Activated CD4-positive, alpha-beta T cell treated with anti-CD3 and anti-CD28 coated beads for 36 hours (primary cell): Measurements from ENCODE around the gene NXN. TPM values are rescaled to one million over a fixed set of nuclear protein-coding genes. Genes with fewer than 3 reads are reported as not detected.

ENCODE experiments used
- ATAC-seq: fragments of 200-7000 bp; cut with Tn5 transposase; one replicate; pipeline ENCODE4 v1.10.0; 2021; ENCODE audit warnings: mild to moderate bottlenecking, moderate library complexity
- CTCF ChIA-PET: fragments of 350-600 bp; sonication (Branson Sonifier 250); formaldehyde crosslinking; loops from one replicate; lab custom pipeline; 2021; ENCODE audit warnings: antibody characterized with exemption; lab: Charles Lee
- POLR2A ChIA-PET: fragments of 350-600 bp; sonication (Branson Sonifier 250); formaldehyde crosslinking; loops from one replicate; lab custom pipeline; 2021; ENCODE audit warnings: antibody characterized with exemption, inconsistent platforms; lab: Charles Lee
- DNase-seq: peaks from one replicate; pipeline ENCODE4 v3.0.0-alpha.2; 2020
- H3K27ac Mint-ChIP-seq: one replicate; pipeline ENCODE4 v1.8.0; 2021; ENCODE audit warnings: mixed read lengths
- H3K27me3 Mint-ChIP-seq: one replicate; pipeline ENCODE4 v1.8.0; 2021; ENCODE audit warnings: mixed read lengths
- H3K36me3 Mint-ChIP-seq: one replicate; pipeline ENCODE4 v1.8.0; 2021; ENCODE audit warnings: low read depth, mixed read lengths
- H3K4me1 Mint-ChIP-seq: one replicate; pipeline ENCODE4 v1.8.0; 2021; ENCODE audit warnings: mixed read lengths
- H3K4me3 Mint-ChIP-seq: one replicate; pipeline ENCODE4 v1.8.0; 2021; ENCODE audit warnings: mild to moderate bottlenecking, moderate library complexity, mixed read lengths
- H3K9me3 Mint-ChIP-seq: one replicate; pipeline ENCODE4 v1.8.0; 2021; ENCODE audit warnings: low read depth, mixed read lengths
- intact Hi-C, 2 experiments: fragments of 100-400 bp; cut with DNase I in 1 of 2; cut with micrococcal nuclease in 1 of 2; formaldehyde crosslinking; loops; one replicate each; pipeline versions ENCODE4 v1.14.2 to v1.15.1; 2022 to 2024; cut with DNase I, micrococcal nuclease
- total RNA-seq, 2 experiments: library from RNA; stranded (reverse); gene quantifications; one replicate each; pipeline ENCODE4 v1.2.3, GENCODE V29; 2021

Gene NXN
- total RNA-seq, 2 experiments from 2014 or later = 0.93 to 1.4 TPM

DNA sequence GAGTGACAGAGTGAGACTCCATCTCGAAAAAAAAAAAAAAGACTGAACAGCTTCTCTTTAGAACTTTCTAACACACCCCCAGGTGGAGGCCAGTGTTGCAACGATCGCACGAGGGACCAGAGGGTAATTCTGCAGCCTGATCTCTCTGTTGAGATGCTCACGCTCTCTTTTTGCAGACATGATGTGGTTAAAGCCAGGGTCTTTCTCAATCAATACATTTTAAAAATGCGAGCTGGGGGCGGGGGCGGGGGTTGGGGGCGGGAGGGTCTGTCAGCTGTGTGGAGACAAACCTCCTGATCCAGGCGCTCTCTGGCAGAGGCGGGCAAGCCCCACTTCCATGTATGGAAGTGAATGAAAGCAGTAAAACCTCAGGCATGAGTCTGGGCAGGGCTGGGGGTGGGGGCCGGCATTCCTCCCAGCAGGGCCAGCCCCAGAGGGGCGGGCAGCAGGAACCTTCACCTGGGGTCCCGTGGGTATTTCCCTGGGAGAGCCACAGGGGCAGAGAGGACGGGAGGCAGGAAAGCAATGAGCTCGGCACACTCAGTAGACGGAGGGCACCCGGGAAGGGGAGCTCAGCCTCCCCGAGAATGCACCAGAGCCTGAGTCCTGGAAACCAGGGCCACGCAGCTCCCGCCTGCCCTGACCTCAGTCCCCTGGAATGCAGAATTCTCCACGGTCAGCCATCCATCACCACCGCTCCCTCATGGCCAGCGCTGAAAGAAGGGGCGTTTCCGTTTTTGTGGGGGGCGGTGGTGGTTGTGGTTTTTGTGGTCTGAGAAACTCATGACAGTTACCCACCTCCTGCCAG lies 28.0 kb downstream of the NXN start:
- no peaks in the 10 kb centered on the region for H3K4me1 Mint-ChIP-seq
- intact Hi-C loops = no loop called here
- H3K4me3 Mint-ChIP-seq = no peak overlapping the region
- H3K27ac Mint-ChIP-seq = no peak overlapping the region
- CTCF ChIA-PET = no interaction called here
- H3K27me3 Mint-ChIP-seq = peaks cover 9% of the 10 kb centered on the region
- no peaks in the 10 kb centered on the region for H3K9me3 Mint-ChIP-seq
- ATAC-seq (no peak), DNase-seq (no peak)
- no peaks in the 10 kb centered on the region for H3K36me3 Mint-ChIP-seq
- POLR2A ChIA-PET = interaction anchor here (0.6 kb wide), 1 partner anchor 98 kb away, joined by 4 read pairs; no protein-coding TSS in a partner anchor

DNA sequence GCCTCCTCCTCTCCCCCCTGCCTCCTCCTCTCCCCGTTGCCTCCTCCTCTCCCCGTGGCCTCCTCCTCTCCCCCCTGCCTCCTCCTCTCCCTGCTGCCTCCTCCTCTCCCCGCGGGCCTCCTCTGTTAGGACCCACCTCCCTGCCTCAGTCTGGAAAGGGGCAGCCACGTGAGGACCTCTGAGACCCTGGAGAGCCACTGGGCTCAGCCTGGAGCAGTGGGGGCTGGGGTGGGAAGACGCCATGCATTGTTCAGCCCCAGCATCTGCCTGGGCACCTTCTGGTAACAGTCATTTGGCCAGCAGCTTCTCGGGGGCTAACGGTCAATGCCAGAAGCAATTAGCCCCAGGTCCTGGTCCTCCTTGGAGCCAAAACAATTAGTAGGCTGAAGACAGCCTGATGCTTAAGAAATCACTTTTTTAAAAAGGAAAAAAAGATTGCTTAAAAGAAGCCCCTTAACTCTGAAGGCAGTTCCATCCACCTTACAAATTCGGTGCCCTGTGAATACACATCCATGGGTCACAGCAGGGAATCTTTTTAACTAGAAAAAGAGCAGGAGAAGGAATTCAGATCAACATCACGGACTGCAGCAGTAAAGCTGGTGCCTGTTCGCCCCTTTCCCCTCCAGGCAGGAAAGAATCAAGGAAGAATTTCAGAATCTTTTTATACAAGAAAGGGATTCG lies 29.8 kb downstream of the NXN start:
- intact Hi-C loops = no loop called here
- ChIA-PET CTCF (no interaction called here), POLR2A (no interaction called here)
- no peak overlapping the region for H3K4me3 Mint-ChIP-seq
- ATAC-seq (no peak), DNase-seq (no peak)
- peaks cover 9% of the 10 kb centered on the region for H3K27me3 Mint-ChIP-seq
- H3K4me1 Mint-ChIP-seq = no peaks in the 10 kb centered on the region
- H3K36me3 Mint-ChIP-seq = no peaks in the 10 kb centered on the region
- H3K9me3 Mint-ChIP-seq = no peaks in the 10 kb centered on the region
- H3K27ac Mint-ChIP-seq = no peak overlapping the region

DNA sequence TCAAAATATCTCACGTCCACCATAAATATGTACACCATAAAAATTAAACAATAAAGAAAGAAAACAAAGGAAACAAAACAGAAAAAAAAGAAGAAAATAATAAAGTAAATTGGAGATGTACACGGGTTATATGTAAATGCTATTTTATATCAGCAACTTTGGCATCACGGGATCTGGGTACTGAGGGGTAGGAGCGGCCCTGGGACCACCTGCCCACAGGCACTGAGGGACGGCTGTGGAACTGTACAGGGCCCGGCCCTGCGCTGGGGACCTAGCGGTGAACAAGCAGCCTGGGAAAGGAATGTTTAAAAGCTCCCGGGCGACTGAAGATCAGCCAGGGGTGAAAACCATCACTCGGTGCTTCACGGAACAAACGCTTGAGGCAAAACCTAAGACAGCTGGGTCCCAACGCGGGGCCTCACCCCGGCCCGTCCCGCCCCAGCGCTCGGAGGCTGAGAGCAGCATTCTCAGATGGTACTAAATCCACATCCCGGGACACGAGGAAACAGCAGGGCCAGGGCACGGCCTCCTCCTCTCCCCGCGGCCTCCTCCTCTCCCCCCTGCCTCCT lies 31.2 kb downstream of the NXN start:
- H3K36me3 Mint-ChIP-seq = no peaks in the 10 kb centered on the region
- no peak for ATAC-seq
- peaks cover 12% of the 10 kb centered on the region for H3K27me3 Mint-ChIP-seq
- no peaks in the 10 kb centered on the region for H3K9me3 Mint-ChIP-seq
- H3K4me3 Mint-ChIP-seq = no peak overlapping the region
- no peaks in the 10 kb centered on the region for H3K4me1 Mint-ChIP-seq
- ChIA-PET CTCF (no interaction called here), POLR2A (no interaction called here)
- intact Hi-C loops = no loop called here
- DNase-seq = no peak
- H3K27ac Mint-ChIP-seq = no peak overlapping the region

GRCh38 chr17:946510-947236 lies 32.9 kb downstream of the NXN start:
- Mint-ChIP-seq H3K9me3 (no peaks in the 10 kb centered on the region), H3K4me1 (no peaks in the 10 kb centered on the region), H3K36me3 (no peaks in the 10 kb centered on the region), H3K27me3 (peaks cover 12% of the 10 kb centered on the region), H3K4me3 (no peak overlapping the region), H3K27ac (no peak overlapping the region)
- POLR2A ChIA-PET = no interaction called here
- intact Hi-C loops = no loop called here
- ATAC-seq (no peak), DNase-seq (no peak)
- CTCF ChIA-PET = interaction anchor here (1.1 kb wide), 1 partner anchor 18 kb away, joined by 3 read pairs; no protein-coding TSS in a partner anchor

GRCh38 chr17:945672-946071 lies 33.9 kb downstream of the NXN start:
- intact Hi-C loops = no loop called here
- DNase-seq (no peak), ATAC-seq (no peak)
- Mint-ChIP-seq H3K4me1 (no peaks in the 10 kb centered on the region), H3K9me3 (no peaks in the 10 kb centered on the region), H3K4me3 (no peak overlapping the region), H3K27ac (no peak overlapping the region), H3K27me3 (peaks cover 10% of the 10 kb centered on the region), H3K36me3 (no peaks in the 10 kb centered on the region)
- POLR2A ChIA-PET = no interaction called here
- CTCF ChIA-PET = interaction anchor here (1.1 kb wide), 1 partner anchor 19 kb away, joined by 3 read pairs; no protein-coding TSS in a partner anchor

- Mint-ChIP-seq H3K27ac (no peak overlapping the region), H3K36me3 (no peaks in the 10 kb centered on the region), H3K27me3 (peaks cover 3% of the 10 kb centered on the region), H3K4me3 (no peak overlapping the region), H3K4me1 (no peaks in the 10 kb centered on the region), H3K9me3 (no peaks in the 10 kb centered on the region)
- DNase-seq = no peak
- POLR2A ChIA-PET = no interaction called here
- CTCF ChIA-PET = no interaction called here
- ATAC-seq = no peak
- intact Hi-C loops = no loop called here
These were observed 35.2 kb downstream of the NXN start for GRCh38 chr17:944266-944826.

DNA sequence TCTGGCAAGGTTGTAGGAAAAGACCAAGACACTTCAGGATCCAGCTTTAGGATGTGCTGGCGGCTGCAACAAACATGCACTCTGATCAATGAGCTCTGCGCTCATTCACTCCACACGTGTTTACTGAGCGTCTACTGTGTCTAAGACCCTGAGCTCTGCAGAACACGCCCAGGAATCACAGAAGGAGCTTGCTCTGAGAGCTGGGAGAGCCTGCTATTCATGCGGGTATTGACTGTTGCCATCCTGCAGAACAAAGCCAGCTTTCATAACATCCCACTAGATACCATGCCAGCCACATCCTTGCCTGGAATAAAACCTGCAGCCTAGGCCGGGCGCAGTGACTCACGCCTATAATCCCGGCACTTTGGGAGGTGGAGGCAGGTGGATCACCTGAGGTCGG lies 44.1 kb downstream of the NXN start:
- H3K27me3 Mint-ChIP-seq = peaks cover 4% of the 10 kb centered on the region
- no peak for ATAC-seq
- H3K27ac Mint-ChIP-seq = no peak overlapping the region
- CTCF ChIA-PET = no interaction called here
- no peaks in the 10 kb centered on the region for H3K9me3 Mint-ChIP-seq
- DNase-seq = no peak
- POLR2A ChIA-PET = no interaction called here
- no peak overlapping the region for H3K4me3 Mint-ChIP-seq
- intact Hi-C loops = no loop called here
- H3K4me1 Mint-ChIP-seq = no peaks in the 10 kb centered on the region
- no peaks in the 10 kb centered on the region for H3K36me3 Mint-ChIP-seq

DNA sequence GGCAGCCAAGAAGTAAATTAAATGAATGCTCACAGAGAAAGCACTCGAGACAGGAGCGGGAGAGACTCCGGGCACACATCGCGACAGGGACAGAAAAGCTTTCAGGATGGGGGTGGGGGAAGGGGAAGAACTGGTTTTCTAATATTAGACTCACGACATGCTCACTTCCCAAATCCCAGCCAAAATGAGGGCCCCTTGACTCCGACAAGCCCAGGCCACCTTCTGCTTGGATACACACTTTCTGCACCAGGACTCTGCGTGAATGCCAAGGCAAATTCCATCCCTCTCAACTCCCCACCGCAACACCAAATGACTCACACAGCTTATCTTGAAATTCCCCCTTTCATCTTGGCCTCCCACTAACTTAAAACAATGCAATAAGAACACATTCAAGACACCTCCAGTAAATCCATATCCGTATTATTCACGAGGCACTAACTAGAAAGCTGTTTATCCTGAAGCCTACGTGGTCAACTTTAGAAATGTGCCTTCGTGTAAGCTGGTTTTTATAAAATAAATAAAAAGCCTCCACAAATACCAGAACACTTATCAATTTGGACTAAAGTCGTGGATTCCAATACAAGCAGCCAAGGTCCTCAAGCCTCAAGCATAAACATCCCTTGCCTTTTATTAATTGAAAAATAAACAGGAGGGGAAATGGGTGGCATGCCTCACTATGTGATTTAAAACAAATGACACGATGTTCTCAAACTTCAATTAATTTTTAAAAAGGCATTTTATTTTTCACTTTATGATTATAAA lies 46.1 kb downstream of the NXN start:
- DNase-seq = no peak
- peaks cover 4% of the 10 kb centered on the region for H3K27me3 Mint-ChIP-seq
- no peak overlapping the region for H3K4me3 Mint-ChIP-seq
- H3K36me3 Mint-ChIP-seq = no peaks in the 10 kb centered on the region
- intact Hi-C loops = no loop called here
- no peaks in the 10 kb centered on the region for H3K4me1 Mint-ChIP-seq
- ChIA-PET CTCF (no interaction called here), POLR2A (no interaction called here)
- H3K27ac Mint-ChIP-seq = no peak overlapping the region
- ATAC-seq = no peak
- H3K9me3 Mint-ChIP-seq = no peaks in the 10 kb centered on the region

DNA sequence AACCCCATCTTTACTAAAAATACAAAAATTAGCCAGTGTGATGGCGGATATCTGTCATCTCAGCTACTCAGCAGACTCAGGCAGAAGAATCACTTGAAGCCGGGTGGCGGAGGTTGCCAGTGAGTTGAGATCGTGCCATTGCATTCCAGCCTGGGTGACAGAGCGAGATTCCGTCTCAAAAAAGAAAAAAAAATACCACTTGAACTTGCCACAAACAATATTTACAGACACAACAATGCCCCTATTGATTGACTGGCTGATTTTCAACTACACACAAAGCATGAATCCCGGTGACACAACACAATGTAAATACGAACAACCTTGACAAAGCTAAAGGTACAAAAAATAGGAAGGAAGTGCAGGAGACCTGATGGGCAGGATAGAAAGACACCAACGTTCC lies 49.3 kb downstream of the NXN start:
- no peak overlapping the region for H3K27ac Mint-ChIP-seq
- ChIA-PET CTCF (no interaction called here), POLR2A (interaction anchor here (0.6 kb wide), 1 partner anchor 114 kb away, joined by 6 read pairs; no protein-coding TSS in a partner anchor)
- H3K36me3 Mint-ChIP-seq = no peaks in the 10 kb centered on the region
- intact Hi-C loops = no loop called here
- H3K9me3 Mint-ChIP-seq = no peaks in the 10 kb centered on the region
- peaks cover 7% of the 10 kb centered on the region for H3K27me3 Mint-ChIP-seq
- H3K4me1 Mint-ChIP-seq = no peaks in the 10 kb centered on the region
- H3K4me3 Mint-ChIP-seq = no peak overlapping the region
- DNase-seq (no peak), ATAC-seq (no peak)

GRCh38 chr17:929586-929985 lies 50.0 kb downstream of the NXN start:
- ATAC-seq = no peak
- CTCF ChIA-PET = interaction anchor here (1.2 kb wide), 1 partner anchor 52 kb away, joined by 3 read pairs; no protein-coding TSS in a partner anchor
- Mint-ChIP-seq H3K4me3 (no peak overlapping the region), H3K4me1 (no peaks in the 10 kb centered on the region), H3K36me3 (no peaks in the 10 kb centered on the region), H3K9me3 (no peaks in the 10 kb centered on the region), H3K27ac (no peak overlapping the region), H3K27me3 (peaks cover 8% of the 10 kb centered on the region)
- intact Hi-C loops = no loop called here
- no peak for DNase-seq
- POLR2A ChIA-PET = interaction anchor here (0.6 kb wide), 2 partner anchors 32 to 115 kb away, joined by 3 to 6 read pairs; no protein-coding TSS in a partner anchor
